Gastroesophageal sphincter (tissue), 3 donors: ENCODE measurements around the gene ERP44.

Experiments
- EP300 ChIP-seq: sonication (generic); formaldehyde crosslinking; IDR thresholded peaks from one replicate; pipeline ENCODE4 v1.6.1; 2017; ENCODE audit warnings: antibody characterized with exemption, mild to moderate bottlenecking
- POLR2A ChIP-seq, 2 donors: fragments of 450-650 bp; IDR thresholded peaks; one replicate each; pipeline ENCODE4 v1.6.1; 2017; ENCODE audit warnings: antibody characterized with exemption in 2 of 2, mild to moderate bottlenecking in 2 of 2, moderate library complexity in 1 of 2
- POLR2AphosphoS5 ChIP-seq: sonication (generic); formaldehyde crosslinking; IDR thresholded peaks from one replicate; pipeline ENCODE4 v1.6.1; 2017; ENCODE audit warnings: antibody characterized with exemption
- TF ChIP-seq, protein P1 (sequence below), 4 experiments: fragments of 200-600 bp in 2 of 4; fragments of 450-650 bp in 2 of 4; sonication (generic) in 1 of 4; IDR thresholded peaks; one replicate each; pipeline ENCODE4 v1.5.1; 2017 to 2019; ENCODE audit warnings: antibody characterized with exemption in 4 of 4, mild to moderate bottlenecking in 2 of 4, moderate library complexity in 2 of 4

DNA sequence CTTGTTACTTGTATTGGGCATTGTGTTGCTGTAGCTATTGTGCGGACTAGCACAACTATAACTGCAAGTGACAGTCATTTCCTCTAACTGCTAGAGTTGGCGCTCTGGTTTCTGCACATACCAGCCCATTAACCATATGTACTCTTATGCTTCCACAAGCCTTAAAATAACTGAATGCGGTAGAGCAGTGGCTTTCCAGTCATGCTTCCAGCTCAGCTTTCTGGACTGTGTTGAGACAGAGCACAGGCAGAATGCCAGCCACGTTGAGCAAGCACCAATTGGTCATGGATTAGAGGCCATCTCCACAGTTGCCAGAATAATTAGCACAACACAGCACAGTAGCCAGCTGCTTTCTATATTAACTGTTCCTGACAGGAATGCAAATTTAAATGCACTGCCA is 12.4 kb upstream of the ERP44 start:
- TF ChIP-seq POLR2A (IDR thresholded peaks at IDR 0.05), result no peak
- TF ChIP-seq, protein P1, sequence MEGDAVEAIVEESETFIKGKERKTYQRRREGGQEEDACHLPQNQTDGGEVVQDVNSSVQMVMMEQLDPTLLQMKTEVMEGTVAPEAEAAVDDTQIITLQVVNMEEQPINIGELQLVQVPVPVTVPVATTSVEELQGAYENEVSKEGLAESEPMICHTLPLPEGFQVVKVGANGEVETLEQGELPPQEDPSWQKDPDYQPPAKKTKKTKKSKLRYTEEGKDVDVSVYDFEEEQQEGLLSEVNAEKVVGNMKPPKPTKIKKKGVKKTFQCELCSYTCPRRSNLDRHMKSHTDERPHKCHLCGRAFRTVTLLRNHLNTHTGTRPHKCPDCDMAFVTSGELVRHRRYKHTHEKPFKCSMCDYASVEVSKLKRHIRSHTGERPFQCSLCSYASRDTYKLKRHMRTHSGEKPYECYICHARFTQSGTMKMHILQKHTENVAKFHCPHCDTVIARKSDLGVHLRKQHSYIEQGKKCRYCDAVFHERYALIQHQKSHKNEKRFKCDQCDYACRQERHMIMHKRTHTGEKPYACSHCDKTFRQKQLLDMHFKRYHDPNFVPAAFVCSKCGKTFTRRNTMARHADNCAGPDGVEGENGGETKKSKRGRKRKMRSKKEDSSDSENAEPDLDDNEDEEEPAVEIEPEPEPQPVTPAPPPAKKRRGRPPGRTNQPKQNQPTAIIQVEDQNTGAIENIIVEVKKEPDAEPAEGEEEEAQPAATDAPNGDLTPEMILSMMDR (IDR thresholded peaks at IDR 0.05), result no peak
- no peak for TF ChIP-seq EP300
- peak; percentile 91 for TF ChIP-seq POLR2AphosphoS5
